GM12872 (cell line): ENCODE measurements around the gene PPP1R10.

Experiments used
- TF ChIP-seq, protein P1 (sequence below): IDR thresholded peaks from 3 replicates; pipeline ENCODE4 v1.5.1; 2011; ENCODE audit warnings: low read depth, mild to moderate bottlenecking, low read length, moderate library complexity; ENCODE audit not compliant: insufficient read depth

Gene PPP1R10

DNA sequence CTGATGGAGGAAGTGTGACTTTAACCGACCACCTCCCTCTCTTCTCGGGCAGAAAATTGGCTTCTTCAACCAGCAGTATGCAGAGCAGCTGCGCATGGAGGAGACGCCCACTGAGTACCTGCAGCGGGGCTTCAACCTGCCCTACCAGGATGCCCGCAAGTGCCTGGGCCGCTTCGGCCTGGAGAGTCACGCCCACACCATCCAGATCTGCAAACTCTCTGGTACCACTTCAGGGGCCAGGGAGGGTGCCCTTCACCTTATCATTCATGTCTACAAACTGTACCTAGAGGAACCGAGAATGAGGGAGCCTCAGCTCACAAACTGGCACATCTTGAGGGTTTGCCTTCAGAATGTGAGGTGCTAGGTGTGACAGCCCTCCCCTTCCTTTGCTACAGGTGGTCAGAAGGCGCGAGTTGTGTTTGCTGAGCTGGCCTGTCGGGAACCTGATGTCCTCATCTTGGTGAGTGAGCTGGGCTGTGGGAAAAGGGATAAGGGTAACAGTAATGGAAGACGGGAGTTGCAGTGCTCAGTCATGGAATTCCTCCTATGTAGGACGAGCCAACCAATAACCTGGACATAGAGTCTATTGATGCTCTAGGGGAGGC, 27.2 kb downstream of the PPP1R10 start:
- TF ChIP-seq, protein P1, sequence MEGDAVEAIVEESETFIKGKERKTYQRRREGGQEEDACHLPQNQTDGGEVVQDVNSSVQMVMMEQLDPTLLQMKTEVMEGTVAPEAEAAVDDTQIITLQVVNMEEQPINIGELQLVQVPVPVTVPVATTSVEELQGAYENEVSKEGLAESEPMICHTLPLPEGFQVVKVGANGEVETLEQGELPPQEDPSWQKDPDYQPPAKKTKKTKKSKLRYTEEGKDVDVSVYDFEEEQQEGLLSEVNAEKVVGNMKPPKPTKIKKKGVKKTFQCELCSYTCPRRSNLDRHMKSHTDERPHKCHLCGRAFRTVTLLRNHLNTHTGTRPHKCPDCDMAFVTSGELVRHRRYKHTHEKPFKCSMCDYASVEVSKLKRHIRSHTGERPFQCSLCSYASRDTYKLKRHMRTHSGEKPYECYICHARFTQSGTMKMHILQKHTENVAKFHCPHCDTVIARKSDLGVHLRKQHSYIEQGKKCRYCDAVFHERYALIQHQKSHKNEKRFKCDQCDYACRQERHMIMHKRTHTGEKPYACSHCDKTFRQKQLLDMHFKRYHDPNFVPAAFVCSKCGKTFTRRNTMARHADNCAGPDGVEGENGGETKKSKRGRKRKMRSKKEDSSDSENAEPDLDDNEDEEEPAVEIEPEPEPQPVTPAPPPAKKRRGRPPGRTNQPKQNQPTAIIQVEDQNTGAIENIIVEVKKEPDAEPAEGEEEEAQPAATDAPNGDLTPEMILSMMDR: no peak

DNA sequence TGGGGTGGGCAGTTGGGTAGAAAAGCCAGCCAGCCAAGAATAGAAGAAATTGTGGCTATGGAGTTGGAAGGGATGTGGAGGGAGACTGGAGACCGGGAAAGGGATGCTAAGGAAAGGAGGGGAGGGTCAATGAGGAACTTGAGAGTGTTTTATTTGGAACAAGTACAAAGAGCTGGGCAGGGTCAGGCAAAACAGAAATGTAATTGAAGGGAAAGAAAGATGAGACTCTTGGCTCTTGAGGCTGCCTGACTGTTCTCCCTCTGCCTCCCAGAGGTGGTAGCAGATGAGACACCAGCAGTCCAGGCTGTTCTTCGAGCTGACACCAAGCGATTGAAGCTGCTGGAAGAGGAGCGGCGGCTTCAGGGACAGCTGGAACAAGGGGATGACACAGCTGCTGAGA, 33.1 kb downstream of the PPP1R10 start:
- TF ChIP-seq, protein P1: no peak

DNA sequence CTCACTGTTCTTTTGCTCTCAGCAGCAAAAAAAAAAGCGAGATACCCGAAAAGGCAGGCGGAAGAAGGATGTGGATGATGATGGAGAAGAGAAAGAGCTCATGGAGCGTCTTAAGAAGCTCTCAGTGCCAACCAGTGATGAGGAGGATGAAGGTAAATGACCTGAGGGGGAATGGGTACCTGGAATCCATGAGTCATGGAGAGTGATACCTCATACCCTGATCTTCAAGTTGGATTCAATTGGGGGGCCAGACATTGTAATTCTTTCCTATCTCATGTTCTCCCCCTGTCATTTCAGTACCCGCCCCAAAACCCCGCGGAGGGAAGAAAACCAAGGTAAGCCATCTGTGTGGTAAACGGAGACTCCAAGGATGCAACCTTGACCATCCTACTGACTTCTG, 39.0 kb downstream of the PPP1R10 start:
- TF ChIP-seq, protein P1: no peak

DNA sequence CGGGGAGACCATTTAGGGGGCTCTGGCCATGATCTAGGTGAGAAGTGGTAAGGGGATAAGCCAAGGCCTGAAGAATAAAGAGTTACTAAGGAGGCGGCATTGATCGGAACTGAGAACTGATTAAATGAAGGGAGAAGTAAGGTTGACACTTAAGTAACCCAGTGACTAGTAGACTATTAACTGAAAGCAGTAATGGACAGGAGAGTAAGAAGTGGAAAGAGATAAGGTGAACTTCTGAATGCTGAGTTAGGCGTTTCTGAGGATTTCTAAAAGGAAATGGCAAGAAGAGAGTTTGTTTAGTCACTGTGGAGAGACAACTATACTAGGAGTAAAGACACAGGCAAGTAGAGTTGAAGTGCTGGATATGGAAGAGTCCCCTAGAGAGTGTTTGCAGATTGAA, 43.9 kb downstream of the PPP1R10 start:
- TF ChIP-seq, protein P1: no peak

DNA sequence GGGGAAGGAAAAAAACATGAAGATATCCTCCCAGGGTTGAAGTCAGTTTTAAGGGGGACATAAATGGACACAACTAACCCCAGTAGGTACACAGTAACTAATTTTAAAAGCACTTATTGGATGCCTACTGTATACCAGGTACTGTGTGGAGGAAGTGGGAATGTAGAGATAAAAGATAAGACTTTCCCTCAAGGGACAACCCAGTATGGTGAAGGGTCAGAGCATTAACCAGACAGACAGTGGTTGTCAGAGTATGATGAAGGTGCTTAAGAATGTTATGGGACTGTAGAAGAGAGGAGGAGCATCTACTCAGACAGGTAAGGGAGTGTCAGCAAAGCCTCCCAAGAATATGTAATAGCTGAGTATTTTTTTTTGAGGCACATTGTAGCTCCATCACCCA, 44.9 kb downstream of the PPP1R10 start:
- TF ChIP-seq, protein P1: no peak

DNA sequence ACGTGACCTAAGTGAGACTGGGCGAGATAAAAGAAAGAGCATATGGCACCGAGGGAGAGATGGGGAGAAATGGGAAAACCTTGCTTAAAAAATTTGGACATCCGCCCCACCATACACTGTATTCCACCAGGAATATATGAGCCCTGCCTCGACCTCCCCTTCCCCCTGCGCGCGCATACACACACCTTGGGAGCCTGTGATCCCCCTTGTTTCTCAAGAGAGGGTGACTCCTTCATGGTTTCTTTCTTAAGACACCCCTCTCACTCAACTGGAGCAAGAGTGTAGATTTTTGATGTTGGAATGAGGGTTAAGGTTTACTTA, 45.3 kb downstream of the PPP1R10 start:
- TF ChIP-seq, protein P1: no peak

DNA sequence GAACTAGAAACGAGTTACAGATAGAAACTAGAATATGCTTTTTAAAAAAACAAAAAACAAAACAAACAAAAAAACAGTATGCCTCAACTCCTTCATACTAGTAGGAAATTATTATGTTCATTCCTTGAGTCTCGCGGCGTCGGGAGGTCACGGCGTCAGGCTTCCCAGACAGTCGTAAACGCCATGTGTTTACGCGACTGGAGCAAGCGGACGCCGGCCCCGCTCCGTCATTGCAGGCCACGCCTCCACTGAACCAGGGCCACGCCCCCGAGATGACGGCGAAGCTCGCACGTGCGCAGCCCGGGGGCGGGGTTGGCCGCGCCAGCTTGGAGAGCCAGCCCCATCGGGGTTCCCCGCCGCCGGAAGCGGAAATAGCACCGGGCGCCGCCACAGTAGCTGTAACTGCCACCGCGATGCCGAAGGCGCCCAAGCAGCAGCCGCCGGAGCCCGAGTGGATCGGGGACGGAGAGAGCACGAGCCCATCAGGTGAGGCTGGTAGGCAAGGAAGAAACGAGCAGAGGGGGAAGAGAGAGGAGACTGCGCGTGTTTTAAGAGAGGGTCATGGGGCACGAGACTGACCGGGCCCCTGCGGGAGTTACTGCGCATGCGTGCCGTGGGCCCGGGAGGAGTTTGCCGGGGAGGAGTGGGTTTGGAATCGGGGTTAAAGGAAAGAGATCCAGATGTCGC, 45.8 kb downstream of the PPP1R10 start, which contains the start of gene ABCF1:
Gene ABCF1, plus strand, starts transcription at position 368 of the 687 bp plus-strand sequence. Its CDS starts 46 bp downstream, at position 414.
- TF ChIP-seq, protein P1: no peak
